ENCODE results near the gene ARRDC2.

Gene ARRDC2

DNA sequence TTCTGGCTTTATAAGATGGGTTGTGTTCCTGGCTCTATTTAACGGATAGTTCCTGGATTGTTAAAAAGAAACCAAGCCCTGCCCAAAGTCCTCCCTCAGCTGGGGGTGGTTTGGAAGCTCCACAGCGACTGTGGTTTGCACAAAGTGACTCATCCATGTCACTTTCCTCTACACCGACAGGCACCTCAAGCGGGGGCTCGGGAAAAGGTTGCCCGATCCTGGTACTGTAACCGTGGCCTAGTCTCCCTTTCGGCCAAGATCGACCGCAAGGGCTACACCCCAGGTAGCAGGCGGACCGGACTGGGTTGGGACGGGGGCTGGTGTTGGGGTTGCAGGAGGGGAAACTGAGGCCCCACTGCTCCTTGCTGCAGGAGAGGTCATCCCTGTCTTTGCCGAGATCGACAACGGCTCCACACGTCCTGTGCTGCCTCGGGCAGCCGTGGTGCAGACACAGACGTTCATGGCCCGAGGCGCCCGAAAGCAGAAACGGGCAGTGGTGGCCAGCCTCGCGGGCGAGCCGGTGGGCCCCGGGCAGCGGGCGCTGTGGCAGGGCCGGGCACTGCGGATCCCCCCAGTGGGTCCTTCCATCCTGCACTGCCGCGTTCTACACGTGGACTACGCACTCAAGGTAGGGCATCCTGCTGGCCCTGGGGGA lies 1.6 kb downstream of the ARRDC2 start:
- Histone ChIP-seq H3K27me3 (ENCODE audit: insufficient read depth, poor library complexity, severe bottlenecking) (no peaks in the 10 kb centered on the region), H3K4me3 (replicated peaks; ENCODE audit: insufficient read depth, low read length) (no peak overlapping the region), H3K27ac (replicated peaks) (no peak overlapping the region)
- DNase-seq (ENCODE audit: low read depth in 1 of 2, low spot score in 1 of 2): no peak
- TF ChIP-seq, protein P1, sequence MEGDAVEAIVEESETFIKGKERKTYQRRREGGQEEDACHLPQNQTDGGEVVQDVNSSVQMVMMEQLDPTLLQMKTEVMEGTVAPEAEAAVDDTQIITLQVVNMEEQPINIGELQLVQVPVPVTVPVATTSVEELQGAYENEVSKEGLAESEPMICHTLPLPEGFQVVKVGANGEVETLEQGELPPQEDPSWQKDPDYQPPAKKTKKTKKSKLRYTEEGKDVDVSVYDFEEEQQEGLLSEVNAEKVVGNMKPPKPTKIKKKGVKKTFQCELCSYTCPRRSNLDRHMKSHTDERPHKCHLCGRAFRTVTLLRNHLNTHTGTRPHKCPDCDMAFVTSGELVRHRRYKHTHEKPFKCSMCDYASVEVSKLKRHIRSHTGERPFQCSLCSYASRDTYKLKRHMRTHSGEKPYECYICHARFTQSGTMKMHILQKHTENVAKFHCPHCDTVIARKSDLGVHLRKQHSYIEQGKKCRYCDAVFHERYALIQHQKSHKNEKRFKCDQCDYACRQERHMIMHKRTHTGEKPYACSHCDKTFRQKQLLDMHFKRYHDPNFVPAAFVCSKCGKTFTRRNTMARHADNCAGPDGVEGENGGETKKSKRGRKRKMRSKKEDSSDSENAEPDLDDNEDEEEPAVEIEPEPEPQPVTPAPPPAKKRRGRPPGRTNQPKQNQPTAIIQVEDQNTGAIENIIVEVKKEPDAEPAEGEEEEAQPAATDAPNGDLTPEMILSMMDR (IDR thresholded peaks at IDR 0.05; ENCODE audit: insufficient read depth, low read length): no peak
- TF ChIP-seq SPI1 (IDR thresholded peaks at IDR 0.05; ENCODE audit: borderline replicate concordance, low read depth) (no peak), GABPA (IDR thresholded peaks at IDR 0.05; ENCODE audit: low read depth) (no peak), POLR2AphosphoS5 (IDR thresholded peaks at IDR 0.05; ENCODE audit: low read depth) (no peak)
- TF ChIP-seq, protein P2, sequence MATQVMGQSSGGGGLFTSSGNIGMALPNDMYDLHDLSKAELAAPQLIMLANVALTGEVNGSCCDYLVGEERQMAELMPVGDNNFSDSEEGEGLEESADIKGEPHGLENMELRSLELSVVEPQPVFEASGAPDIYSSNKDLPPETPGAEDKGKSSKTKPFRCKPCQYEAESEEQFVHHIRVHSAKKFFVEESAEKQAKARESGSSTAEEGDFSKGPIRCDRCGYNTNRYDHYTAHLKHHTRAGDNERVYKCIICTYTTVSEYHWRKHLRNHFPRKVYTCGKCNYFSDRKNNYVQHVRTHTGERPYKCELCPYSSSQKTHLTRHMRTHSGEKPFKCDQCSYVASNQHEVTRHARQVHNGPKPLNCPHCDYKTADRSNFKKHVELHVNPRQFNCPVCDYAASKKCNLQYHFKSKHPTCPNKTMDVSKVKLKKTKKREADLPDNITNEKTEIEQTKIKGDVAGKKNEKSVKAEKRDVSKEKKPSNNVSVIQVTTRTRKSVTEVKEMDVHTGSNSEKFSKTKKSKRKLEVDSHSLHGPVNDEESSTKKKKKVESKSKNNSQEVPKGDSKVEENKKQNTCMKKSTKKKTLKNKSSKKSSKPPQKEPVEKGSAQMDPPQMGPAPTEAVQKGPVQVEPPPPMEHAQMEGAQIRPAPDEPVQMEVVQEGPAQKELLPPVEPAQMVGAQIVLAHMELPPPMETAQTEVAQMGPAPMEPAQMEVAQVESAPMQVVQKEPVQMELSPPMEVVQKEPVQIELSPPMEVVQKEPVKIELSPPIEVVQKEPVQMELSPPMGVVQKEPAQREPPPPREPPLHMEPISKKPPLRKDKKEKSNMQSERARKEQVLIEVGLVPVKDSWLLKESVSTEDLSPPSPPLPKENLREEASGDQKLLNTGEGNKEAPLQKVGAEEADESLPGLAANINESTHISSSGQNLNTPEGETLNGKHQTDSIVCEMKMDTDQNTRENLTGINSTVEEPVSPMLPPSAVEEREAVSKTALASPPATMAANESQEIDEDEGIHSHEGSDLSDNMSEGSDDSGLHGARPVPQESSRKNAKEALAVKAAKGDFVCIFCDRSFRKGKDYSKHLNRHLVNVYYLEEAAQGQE (IDR thresholded peaks at IDR 0.05; ENCODE audit: insufficient replicate concordance, low read depth): no peak

DNA sequence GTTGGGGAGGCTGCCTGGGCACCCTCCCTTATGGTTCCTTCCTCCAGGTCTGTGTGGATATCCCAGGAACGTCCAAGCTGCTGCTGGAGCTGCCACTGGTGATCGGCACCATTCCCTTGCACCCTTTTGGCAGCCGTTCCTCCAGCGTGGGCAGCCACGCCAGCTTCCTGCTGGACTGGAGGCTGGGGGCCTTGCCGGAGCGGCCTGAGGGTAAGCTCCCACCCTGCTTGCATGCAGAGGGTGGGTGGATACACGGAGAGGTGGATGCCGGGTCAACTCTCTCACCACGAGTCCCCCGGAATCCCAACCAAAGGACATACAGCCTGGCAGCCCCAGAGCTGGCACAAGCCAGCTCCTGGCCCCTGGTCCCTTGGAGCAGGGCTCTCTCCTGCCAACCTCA lies 2.2 kb downstream of the ARRDC2 start:
- TF ChIP-seq, protein P1 (IDR thresholded peaks at IDR 0.05; ENCODE audit: insufficient read depth, low read length): no peak
- TF ChIP-seq SPI1 (IDR thresholded peaks at IDR 0.05; ENCODE audit: borderline replicate concordance, low read depth) (no peak), GABPA (IDR thresholded peaks at IDR 0.05; ENCODE audit: low read depth) (no peak), POLR2AphosphoS5 (IDR thresholded peaks at IDR 0.05; ENCODE audit: low read depth) (no peak)
- TF ChIP-seq, protein P2 (IDR thresholded peaks at IDR 0.05; ENCODE audit: insufficient replicate concordance, low read depth): no peak
- no peak overlapping the region for H3K4me3 ChIP-seq (replicated peaks; ENCODE audit: insufficient read depth, low read length)
- H3K27ac ChIP-seq (replicated peaks): no peak overlapping the region
- DNase-seq (ENCODE audit: low read depth in 1 of 2, low spot score in 1 of 2): no peak
- no peaks in the 10 kb centered on the region for H3K27me3 ChIP-seq (ENCODE audit: insufficient read depth, poor library complexity, severe bottlenecking)

DNA sequence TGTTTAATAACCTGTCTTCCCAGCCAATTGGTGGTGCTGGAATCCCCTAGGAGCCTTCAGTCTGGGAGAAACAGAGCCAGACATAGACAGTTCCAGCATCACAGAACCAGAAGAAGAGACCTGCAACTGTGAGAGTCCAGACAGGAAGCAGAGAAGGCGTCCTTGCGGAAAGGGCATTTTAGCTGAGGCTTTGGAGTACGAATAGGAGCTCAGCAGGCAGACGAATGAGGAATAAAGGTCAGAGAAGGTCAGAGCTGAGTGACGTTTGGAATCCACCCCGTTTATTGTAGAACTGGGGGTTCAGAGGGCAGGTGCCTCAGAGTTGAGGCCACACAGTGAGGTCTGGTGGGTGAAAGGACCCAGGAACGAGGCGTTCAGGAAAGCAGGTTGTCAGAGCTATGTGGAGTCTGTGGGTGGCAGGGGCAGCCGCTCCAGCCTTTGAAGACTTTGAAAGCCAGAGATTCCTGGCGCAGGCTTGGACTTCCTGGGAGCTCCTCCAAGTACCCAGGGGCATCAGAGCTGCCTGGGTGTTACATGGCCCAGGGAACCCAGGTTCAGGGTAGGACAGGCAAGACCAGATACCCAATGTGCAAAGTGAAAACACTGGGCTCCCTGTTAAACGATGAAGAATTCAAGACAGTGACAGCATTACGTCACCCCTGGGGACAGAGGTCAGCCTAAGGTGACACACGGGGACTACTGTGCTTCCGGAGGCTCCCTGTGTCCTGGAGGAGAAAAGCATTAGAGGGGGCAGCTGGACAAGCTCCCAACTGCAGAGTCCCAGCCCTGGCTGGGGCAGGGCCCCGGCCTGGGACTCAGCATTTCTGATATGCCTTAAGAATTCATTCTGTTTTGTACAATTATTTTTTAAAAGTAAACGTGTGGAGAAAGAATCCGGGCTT lies 5.5 kb downstream of the ARRDC2 start:
- Histone ChIP-seq H3K27me3 (ENCODE audit: insufficient read depth, poor library complexity, severe bottlenecking) (no peaks in the 10 kb centered on the region), H3K4me3 (replicated peaks; ENCODE audit: insufficient read depth, low read length) (no peak overlapping the region), H3K27ac (replicated peaks) (no peak overlapping the region)
- no peak for TF ChIP-seq GABPA (IDR thresholded peaks at IDR 0.05; ENCODE audit: low read depth)
- 0 out of 2 replicates have a peak, but pooled peaks have one; percentile 12 for TF ChIP-seq POLR2AphosphoS5 (IDR thresholded peaks at IDR 0.05; ENCODE audit: low read depth)
- TF ChIP-seq, protein P2 (IDR thresholded peaks at IDR 0.05; ENCODE audit: insufficient replicate concordance, low read depth): no peak
- no peak for TF ChIP-seq SPI1 (IDR thresholded peaks at IDR 0.05; ENCODE audit: borderline replicate concordance, low read depth)
- TF ChIP-seq, protein P1 (IDR thresholded peaks at IDR 0.05; ENCODE audit: insufficient read depth, low read length): no peak
- DNase-seq (ENCODE audit: low read depth in 1 of 2, low spot score in 1 of 2): no peak

All from HL-60 (cell line).